Heart left ventricle (tissue), 13 donors: Measurements from ENCODE around the gene RUNX3.

Experiments used
- POLR2A ChIP-seq, 2 donors: fragments of 450-650 bp; IDR thresholded peaks; one replicate each; pipeline ENCODE4 v1.6.1; 2017; ENCODE audit warnings: antibody characterized with exemption in 2 of 2, mild to moderate bottlenecking in 2 of 2, moderate library complexity in 2 of 2
- TF ChIP-seq, protein P1 (sequence below), 12 donors: fragments of 200-600 bp; sonication (generic) in 4 of 12; IDR thresholded peaks; one replicate each; pipeline versions ENCODE4 v1.5.0 to v1.8.0; 2018 to 2022; ENCODE audit warnings: antibody characterized with exemption in 12 of 12, mild to moderate bottlenecking in 5 of 12
- donor health status: ischemic (EF 13 %, LVEDD 7.1; RV severe dilation, severe dysfunction).
- donor health status: DM: no; HTN: yes; CAD: no.
- donor health status: DM: no; HTN: no; CAD: no.
- donor health status: ischemic (EF 25% LVEDD 6.9; RV normal size, moderate dysfunction).
- donor health status: ischemic (EF 25% LVEDD 5.7; RV mildly dilated, moderate dysfunction).
- donor health status: ischemic (EF 35%, LVEDD 5.7; RV mildly dilated, moderate dysfunction).
- donor health status: nonischemic (EF 11% LVEDD 7.7; RV severe dilation, severe dysfunction).
- donor health status: DM: yes; HTN: yes; CAD: no.
- donor health status: PGD.
- donor health status: ischemic (EF 29% LVEDD 5.4; RV normal size, mild dysfunction).
- donor health status: nonischemic (EF 23%, LVEDD 6.1; RV moderate dilation, normal function).

DNA sequence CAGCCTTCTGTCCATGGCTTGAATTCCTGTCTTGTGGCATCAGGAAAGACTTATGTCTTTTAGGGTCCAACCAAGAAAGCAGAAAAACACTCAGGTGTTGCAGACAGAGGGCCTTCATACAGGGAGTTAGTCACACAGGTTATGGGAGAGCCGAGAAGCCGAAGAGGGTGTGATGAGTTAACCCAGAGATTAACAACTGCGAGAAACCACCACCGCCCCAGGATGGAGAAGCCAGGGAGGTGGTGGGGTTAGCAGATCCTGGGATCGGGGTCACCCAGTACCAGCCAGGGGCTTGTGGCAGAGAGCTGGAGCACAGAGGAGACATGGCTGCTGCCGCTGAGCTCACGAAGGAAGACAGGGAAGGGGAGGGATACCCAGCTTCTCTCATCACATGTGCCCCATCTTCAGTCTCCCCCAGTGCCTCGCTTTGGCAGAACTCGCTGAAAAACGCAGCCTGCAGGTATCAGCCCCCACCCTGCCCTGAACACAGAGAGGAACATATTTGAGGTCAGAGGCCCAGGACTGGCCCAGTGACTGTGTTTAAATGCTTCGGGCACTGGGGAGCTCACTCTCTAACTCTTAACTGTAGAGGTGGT is 58.7 kb downstream of the RUNX3 start:
- TF ChIP-seq, protein P1, sequence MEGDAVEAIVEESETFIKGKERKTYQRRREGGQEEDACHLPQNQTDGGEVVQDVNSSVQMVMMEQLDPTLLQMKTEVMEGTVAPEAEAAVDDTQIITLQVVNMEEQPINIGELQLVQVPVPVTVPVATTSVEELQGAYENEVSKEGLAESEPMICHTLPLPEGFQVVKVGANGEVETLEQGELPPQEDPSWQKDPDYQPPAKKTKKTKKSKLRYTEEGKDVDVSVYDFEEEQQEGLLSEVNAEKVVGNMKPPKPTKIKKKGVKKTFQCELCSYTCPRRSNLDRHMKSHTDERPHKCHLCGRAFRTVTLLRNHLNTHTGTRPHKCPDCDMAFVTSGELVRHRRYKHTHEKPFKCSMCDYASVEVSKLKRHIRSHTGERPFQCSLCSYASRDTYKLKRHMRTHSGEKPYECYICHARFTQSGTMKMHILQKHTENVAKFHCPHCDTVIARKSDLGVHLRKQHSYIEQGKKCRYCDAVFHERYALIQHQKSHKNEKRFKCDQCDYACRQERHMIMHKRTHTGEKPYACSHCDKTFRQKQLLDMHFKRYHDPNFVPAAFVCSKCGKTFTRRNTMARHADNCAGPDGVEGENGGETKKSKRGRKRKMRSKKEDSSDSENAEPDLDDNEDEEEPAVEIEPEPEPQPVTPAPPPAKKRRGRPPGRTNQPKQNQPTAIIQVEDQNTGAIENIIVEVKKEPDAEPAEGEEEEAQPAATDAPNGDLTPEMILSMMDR (IDR thresholded peaks at IDR 0.05): no peak
- no peak for TF ChIP-seq POLR2A (IDR thresholded peaks at IDR 0.05)
